GM21515 (cell line): ENCODE data around the gene PTPRT.

ENCODE experiments used
- ATAC-seq: cut with Tn5 transposase; IDR thresholded peaks from one replicate; pipeline ENCODE4 v1.9.1; 2021; ENCODE audit not compliant: unreplicated experiment

The PTPRT gene

GRCh38 chr20:43123180-43123579 lies 66.5 kb downstream of the PTPRT start:
- ATAC-seq = no peak

- no peak for ATAC-seq
These were observed 70.0 kb downstream of the PTPRT start for GRCh38 chr20:43119720-43120119.

GRCh38 chr20:43102394-43102793 lies 87.3 kb downstream of the PTPRT start:
- no peak for ATAC-seq

GRCh38 chr20:43096931-43097260 lies 92.8 kb downstream of the PTPRT start:
- ATAC-seq = no peak

DNA sequence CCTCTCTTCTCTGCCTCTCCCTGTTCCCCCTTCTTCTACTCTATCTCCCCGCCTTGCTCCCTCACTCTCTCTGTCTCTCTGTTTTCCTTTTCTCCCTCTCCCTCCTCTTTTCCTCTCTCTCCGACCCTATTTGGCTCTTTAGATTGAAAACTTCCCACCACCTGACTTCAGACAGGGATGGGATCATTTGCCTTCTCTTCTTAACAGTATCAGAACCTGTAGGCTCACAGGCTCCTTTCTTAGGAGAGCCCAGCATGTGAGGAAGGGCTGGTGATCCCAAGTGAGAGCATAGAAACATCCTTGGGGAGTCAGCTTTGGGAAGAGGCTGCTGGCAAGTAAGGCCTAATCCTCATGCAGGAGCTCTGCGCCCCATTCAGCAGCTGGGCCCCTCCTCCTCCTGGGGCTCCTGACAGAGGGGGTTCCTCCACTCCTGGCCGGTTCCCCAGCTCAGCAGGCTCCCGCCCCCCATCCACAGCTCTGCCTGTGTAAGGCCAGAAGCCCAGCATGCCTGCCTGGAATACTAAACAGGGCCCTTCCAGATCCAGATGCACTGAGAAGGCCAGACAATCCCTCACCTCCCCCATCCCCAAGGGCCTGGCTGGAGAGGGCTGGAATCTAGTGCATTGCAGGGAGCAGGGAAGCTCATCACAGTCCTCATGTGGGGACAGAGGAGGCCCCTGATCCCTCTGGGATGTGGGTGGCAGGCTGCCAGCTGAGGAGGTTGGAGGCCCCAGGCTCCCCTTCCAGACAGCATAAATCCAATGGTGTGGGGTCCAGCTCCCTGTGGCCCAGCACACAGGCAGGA lies 93.4 kb downstream of the PTPRT start:
- ATAC-seq = no peak

DNA sequence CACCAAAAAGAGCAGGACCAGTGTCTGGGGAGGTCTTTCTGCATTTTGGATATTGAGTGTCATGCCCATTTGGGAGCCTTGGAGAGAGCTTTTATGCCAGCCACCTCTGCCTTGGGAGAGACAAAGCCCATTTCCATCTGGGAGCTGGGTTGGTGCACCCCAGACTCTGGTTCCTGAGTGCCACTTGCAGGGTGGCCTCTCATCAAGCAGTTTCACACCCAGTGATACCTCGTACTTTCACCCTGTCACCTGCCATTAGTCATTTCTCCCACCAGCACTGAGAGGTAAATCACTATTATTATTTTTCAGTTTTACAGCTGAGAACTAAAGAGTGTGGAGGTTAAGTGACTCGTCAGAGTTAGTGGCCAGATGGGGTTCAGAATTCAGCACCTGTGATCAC lies 94.7 kb downstream of the PTPRT start:
- no peak for ATAC-seq

- ATAC-seq = no peak
These were observed 97.2 kb downstream of the PTPRT start for GRCh38 chr20:43092386-43093088.

- ATAC-seq = no peak
These were observed 121.2 kb downstream of the PTPRT start for GRCh38 chr20:43068482-43068881.

DNA sequence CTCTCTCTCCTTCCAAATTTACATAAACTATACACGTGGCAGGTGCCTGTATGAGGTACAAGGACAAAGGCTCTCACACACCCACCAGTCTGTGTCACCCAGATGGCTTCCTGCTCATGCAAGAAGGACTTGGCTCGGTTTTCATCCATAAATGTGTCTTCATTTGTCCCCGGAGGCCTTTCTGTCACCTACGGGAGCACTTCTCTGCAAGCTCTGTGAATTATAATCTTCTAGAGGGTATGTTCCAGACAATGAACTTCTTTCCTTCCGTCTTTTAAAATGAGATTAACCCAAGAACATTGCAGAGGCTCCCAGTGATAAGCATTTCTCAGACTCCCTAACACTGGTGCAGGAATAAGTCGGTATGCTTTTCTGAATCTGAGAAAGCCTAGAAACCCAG lies 123.6 kb downstream of the PTPRT start:
- ATAC-seq = no peak

DNA sequence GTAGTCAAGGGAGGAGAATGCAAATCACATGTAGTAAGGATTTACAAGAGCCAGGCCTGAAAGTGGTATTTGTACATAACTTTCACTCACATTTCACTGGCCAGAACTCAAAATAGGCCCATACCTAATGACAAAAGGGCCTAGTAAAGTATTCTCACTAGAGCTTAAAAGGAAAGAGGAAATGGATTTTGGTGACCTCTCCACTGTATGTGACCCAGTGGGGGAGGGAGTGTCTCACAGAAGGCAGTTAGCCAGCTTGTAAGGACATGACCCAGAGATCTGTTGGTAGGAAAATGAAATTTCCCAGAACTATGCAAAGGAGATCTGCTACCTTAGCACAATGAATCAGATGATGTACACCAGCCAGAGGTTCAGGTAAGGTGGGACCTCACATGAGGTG lies 124.4 kb downstream of the PTPRT start:
- ATAC-seq = no peak

DNA sequence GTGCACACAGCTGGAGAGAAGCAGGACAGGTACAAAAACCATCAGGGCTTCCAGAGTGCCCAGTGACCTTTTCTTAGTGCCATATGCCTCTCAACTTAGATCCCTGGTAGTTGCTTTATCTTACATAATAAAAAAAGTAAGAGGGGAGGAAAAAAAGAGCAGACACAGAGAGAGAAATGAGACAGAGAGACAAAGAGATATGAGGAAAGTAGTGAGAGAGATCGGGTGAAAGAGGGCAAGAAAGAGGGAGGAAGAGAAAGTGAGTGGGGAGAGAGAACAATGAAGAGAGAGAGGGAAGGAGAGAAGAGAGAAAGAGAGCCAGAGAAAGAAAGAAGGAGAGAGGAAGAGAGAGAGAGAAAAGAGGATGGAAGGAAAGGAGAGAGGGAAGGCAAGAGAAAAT lies 131.6 kb downstream of the PTPRT start:
- no peak for ATAC-seq

DNA sequence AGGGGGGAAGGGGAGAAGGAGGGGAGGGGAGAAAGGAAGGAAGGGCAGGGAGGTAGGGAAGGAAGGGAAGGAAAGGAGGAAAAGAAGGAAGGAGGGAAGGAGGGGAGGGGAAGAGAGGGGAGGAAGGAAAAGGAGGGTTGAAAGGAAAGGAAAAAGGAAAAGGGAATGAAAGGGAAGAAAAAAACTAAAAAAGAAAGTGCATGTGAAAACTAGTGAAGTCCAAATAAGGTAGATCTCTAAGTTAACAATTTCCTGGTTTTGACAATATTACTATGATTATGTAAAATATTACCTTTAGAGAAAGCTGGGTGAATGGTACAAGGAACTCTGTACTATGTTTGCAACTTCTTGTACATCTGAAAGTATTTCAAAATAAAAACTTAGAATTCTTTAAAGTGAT lies 132.4 kb downstream of the PTPRT start:
- ATAC-seq = no peak

GRCh38 chr20:43055181-43055884 lies 134.4 kb downstream of the PTPRT start:
- ATAC-seq = no peak

DNA sequence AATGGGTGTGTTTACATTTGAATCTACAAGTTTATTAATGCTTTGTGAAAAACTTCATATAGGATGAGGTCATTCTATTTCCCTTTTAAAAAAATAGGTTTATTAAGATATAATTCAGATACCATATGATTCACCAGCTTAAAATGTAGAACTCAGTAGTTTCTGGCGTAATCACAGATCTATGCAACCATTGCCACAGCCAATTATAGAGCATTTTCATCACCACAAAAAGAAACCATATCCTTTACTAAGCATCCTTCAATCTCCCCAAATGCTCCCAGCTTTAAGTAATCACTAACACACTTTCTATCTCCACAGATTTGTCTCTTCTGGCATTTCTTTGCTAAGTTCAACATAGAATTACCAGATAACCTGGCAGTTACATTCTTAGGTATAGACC lies 137.2 kb downstream of the PTPRT start:
- ATAC-seq = no peak

DNA sequence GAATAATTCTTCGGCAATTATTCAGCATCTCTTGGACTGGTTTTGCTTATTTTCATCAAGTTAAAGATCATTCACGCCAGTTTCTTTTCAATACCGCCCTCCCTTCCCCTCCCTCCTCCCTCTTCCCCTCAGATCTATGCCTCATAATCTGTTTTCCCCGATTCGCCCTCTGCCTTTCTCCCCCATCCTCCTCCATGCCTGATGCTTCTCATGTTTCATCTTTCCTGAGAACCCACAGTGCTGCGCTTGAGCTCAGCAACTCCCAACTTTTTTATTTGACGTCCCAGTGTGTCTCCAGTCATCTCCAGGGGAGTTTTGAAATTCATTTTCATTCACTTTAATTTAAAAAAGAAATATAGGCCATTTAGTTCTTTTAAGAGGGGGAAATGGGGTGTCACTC lies 142.7 kb downstream of the PTPRT start:
- ATAC-seq = no peak

GRCh38 chr20:43043887-43044286 lies 145.8 kb downstream of the PTPRT start:
- no peak for ATAC-seq

DNA sequence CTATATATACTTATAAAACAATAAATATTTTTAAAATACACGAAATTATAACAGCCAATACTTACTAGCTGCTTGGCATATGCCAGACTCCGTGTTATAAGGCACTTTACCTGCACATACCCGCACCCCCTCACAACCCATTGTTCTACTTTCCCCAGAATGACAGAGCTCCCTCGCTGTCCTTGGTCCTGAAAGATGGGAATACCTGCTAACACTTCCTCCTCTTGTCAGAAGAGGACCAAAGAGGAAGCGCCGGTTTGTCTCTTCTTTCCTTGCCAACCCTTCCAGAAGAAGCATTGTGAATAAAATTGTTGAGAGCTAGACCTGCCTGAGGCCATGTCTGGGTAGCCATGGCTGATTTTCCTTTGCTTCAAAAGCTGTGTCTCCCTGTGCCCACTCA lies 149.3 kb downstream of the PTPRT start:
- no peak for ATAC-seq

GRCh38 chr20:43037605-43038309 lies 151.9 kb downstream of the PTPRT start:
- ATAC-seq = no peak

GRCh38 chr20:43034981-43035724 lies 154.6 kb downstream of the PTPRT start:
- no peak for ATAC-seq

GRCh38 chr20:43032459-43032858 lies 157.2 kb downstream of the PTPRT start:
- ATAC-seq = no peak

DNA sequence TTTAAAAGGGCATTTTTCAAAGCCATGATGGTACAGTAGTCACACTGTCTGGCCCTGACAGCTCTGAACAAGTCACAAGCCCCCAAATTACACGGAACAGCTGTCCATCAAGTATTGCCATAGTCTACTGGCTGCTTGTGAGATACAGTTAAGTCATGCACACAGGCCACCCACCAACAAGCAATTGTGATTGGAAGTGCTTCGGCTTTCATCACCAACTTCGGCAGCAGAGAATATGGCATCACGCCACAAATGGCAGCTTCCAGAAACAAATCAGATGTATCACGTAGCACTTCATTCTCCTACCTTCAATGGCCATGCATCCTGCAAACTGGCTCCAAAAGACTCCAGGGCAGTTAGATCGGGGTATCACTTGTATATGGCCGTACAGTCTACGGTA lies 160.5 kb downstream of the PTPRT start:
- ATAC-seq = no peak
